ENCODE data around the gene C19orf81.

Gene C19orf81

DNA sequence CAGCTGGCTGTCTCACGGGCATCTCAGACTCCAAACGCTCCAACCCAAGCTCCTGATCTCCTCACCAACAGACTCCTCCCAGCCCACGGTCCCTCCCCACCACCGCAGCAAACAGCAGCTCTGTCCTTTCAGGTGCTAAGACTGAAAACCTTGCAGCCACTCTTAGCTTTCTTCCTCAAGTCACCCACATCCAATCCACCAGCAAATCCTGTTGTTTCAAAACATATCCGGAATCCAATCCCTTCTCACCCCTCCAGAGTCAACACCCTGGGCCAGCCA lies 20.8 kb downstream of the C19orf81 start:
- no peak for DNase-seq (ENCODE audit: low read depth)
- H3K4me3 ChIP-seq (ENCODE audit: control insufficient read depth, low read depth, low read length), result no peak overlapping the region
- TF ChIP-seq, protein P1, sequence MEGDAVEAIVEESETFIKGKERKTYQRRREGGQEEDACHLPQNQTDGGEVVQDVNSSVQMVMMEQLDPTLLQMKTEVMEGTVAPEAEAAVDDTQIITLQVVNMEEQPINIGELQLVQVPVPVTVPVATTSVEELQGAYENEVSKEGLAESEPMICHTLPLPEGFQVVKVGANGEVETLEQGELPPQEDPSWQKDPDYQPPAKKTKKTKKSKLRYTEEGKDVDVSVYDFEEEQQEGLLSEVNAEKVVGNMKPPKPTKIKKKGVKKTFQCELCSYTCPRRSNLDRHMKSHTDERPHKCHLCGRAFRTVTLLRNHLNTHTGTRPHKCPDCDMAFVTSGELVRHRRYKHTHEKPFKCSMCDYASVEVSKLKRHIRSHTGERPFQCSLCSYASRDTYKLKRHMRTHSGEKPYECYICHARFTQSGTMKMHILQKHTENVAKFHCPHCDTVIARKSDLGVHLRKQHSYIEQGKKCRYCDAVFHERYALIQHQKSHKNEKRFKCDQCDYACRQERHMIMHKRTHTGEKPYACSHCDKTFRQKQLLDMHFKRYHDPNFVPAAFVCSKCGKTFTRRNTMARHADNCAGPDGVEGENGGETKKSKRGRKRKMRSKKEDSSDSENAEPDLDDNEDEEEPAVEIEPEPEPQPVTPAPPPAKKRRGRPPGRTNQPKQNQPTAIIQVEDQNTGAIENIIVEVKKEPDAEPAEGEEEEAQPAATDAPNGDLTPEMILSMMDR (conservative IDR thresholded peaks at IDR 0.05; ENCODE audit: control insufficient read depth, insufficient read depth, low read depth, low read length), result no peak

DNA sequence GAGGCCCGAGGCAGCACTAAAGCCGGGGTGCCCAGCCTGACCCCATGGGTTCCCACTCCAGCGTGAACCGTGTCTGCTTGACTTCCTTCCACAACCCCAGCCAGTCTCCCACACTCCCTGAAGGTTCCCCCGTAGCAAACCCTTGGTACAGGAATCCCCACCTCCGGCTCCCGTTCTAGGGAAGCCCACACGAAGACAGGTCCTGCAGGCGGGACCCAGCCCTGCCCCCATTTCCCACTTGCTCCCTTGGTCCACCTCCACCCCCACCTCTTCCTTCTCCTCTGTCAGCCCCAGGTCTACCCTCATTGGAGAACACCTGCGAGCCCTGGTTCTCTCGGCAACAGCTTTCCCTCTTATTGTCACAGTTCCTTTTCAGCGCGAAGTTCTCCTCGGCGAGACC lies 23.9 kb downstream of the C19orf81 start:
- TF ChIP-seq, protein P1 (conservative IDR thresholded peaks at IDR 0.05; ENCODE audit: control insufficient read depth, insufficient read depth, low read depth, low read length), result no peak
- no peak for DNase-seq (ENCODE audit: low read depth)
- H3K4me3 ChIP-seq (ENCODE audit: control insufficient read depth, low read depth, low read length), result no peak overlapping the region

DNA sequence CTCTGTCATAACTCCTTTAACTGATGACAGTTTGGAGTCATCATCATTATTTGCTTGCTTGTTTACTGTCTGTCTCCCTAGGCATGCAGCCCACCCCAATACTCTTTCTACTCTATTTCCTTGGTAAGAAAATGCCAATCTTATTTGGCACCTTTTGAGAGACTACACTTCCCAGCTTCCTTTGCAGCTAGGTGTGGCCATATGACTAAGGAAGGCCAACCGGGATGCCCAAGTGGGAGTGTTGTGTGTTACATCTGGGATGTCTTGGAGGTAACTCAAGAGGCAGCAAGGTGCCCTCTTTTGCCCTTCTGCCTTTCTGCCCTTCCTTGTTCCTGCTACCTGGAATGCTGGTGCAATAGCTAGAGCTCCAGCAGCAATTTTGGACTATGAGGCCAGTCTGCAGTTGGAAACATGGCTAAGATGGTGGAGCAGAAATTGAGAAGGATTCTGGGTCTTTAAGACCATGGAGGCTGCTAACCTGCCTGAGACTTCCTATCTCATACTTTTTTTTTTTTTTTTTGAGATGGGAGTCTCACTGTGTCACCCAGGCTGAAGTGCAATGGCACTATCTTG lies 27.5 kb downstream of the C19orf81 start:
- no peak for DNase-seq (ENCODE audit: low read depth)
- TF ChIP-seq, protein P1 (conservative IDR thresholded peaks at IDR 0.05; ENCODE audit: control insufficient read depth, insufficient read depth, low read depth, low read length), result no peak
- no peak overlapping the region for H3K4me3 ChIP-seq (ENCODE audit: control insufficient read depth, low read depth, low read length)

DNA sequence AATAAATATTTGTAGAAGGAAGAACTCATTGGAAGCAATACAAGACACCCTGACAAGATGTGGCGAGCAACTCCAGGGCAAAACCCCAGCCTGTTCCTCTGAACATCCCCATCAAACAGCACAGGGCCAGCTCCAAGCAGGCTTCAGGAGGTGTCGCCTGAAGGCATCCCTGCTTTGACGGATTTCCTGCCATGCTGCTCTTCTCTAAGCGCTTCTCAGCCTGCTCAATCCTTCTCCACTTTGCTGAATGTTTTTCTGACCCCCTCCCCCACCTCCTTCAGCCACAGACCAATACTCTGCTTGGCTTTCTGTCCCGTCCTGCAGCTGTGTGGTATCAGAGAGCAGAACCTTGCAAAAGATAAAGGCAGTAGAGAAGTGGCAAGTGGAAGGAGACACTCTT lies 28.4 kb downstream of the C19orf81 start:
- TF ChIP-seq, protein P1 (conservative IDR thresholded peaks at IDR 0.05; ENCODE audit: control insufficient read depth, insufficient read depth, low read depth, low read length), result no peak
- no peak overlapping the region for H3K4me3 ChIP-seq (ENCODE audit: control insufficient read depth, low read depth, low read length)
- no peak for DNase-seq (ENCODE audit: low read depth)

DNA sequence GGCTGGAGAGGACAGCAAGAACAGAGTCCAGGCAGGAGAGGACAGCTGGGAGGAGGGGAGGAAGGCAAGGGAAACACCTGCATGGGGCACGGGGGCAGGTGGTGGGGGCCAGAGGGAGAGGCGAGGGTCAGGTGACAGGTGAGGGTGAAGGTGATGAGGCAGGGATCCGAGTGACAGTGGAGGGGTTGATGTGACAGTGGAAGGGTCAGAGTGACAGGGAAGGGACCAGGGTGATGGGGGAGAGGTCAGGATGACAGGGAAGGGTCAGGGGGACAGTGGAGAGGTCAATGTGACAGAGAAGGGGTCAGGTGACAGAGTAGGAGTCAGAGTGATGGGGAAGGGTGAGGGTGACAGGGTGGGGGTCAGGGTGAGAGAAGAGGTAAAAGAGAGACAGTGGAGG lies 29.1 kb downstream of the C19orf81 start:
- TF ChIP-seq, protein P1 (conservative IDR thresholded peaks at IDR 0.05; ENCODE audit: control insufficient read depth, insufficient read depth, low read depth, low read length), result no peak
- no peak overlapping the region for H3K4me3 ChIP-seq (ENCODE audit: control insufficient read depth, low read depth, low read length)
- DNase-seq (ENCODE audit: low read depth), result no peak

DNA sequence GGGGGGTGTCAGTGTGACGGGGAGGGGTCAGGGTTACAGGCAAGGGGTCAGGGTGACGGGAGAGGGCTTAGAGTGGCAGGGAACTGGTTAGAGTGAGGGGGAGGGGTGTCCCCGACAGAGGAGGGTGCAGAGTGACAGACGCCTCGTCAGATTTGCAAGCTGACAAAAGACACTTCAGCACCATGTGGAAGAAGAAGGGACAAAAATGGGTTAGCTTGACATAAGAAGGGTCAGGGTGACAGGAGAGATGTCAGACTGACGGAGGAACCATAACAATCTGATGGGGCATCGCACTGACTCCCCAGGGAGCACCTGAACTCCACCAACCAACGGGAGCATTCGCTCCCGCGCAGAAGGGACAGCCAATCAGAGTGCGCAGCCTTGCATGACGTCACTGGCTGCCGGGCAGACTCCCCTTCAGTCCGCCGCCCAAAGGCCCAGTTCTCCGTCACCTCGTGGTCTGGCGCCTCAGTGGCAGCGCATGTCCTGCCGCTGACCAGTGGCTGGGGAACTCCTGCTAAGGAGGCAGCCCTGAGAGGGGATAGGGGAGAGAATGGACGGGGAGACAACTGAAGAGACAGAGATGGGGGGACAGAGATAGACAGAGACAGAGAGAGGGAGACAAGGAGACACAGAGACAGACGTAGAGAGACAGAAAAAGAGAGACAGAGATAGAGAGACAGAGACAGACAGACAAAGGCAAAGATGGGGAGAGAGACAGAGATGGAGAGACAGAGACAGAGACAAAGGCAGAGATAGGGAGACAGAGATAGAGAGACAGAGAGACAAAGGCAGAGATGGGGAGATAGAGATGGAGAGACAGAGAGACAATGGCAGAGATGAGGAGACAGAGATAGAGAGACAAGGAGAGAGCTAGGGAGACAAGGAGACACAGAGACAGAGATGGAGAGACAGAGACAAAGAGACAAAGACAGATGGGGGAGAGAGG lies 30.2 kb downstream of the C19orf81 start:
- peak; percentile 73 for DNase-seq (ENCODE audit: low read depth)
- TF ChIP-seq, protein P1 (conservative IDR thresholded peaks at IDR 0.05; ENCODE audit: control insufficient read depth, insufficient read depth, low read depth, low read length), result no peak
- no peak overlapping the region for H3K4me3 ChIP-seq (ENCODE audit: control insufficient read depth, low read depth, low read length)
